BJ (cell line): ENCODE data around the gene CEP85L. TPM values are rescaled to one million over a fixed set of nuclear protein-coding genes. Genes with fewer than 3 reads are reported as not detected.

Source experiments
- CTCF ChIA-PET: fragments of 350-600 bp; formaldehyde crosslinking; extraction: SDS; loops from one replicate; lab custom pipeline; 2021; ENCODE audit warnings: antibody characterized with exemption, inconsistent platforms; lab: Yijun Ruan, JAX
- POLR2A ChIA-PET: fragments of 300-600 bp; sonication (Branson Sonifier 250); formaldehyde crosslinking; extraction: SDS; loops from one replicate; lab custom pipeline; 2021; ENCODE audit warnings: antibody characterized with exemption; lab: Charles Lee
- DNase-seq: peaks from one replicate; pipeline ENCODE4 v3.0.0-alpha.2; 2011; ENCODE audit warnings: low read depth
- H3K27me3 ChIP-seq: 2 replicates; pipeline ENCODE4 v1.6.0; 2011; ENCODE audit warnings: low read length; ENCODE audit not compliant: control insufficient read depth, insufficient read depth
- H3K36me3 ChIP-seq: 2 replicates; pipeline ENCODE4 v1.5.1; 2011; ENCODE audit warnings: low read length; ENCODE audit not compliant: control insufficient read depth, insufficient read depth
- H3K4me3 ChIP-seq: 2 replicates; pipeline ENCODE4 v1.5.1; 2011; ENCODE audit warnings: low read depth, mild to moderate bottlenecking, control low read depth, low read length
- CTCF ChIP-seq: IDR thresholded peaks from 2 replicates; pipeline ENCODE4 v1.5.1; 2011; ENCODE audit warnings: low read depth, mild to moderate bottlenecking, control low read depth, inconsistent platforms, low read length, moderate library complexity; ENCODE audit not compliant: insufficient read depth
- polyA plus RNA-seq: library from polyadenylated mRNA; depleted of rRNA; stranded (reverse); fragments of >200 nt; gene quantifications from 2 replicates; pipeline ENCODE4 v1.2.3, GENCODE V29; 2011

Gene CEP85L
- polyA plus RNA-seq, 1 experiment: 2.6 TPM

DNA sequence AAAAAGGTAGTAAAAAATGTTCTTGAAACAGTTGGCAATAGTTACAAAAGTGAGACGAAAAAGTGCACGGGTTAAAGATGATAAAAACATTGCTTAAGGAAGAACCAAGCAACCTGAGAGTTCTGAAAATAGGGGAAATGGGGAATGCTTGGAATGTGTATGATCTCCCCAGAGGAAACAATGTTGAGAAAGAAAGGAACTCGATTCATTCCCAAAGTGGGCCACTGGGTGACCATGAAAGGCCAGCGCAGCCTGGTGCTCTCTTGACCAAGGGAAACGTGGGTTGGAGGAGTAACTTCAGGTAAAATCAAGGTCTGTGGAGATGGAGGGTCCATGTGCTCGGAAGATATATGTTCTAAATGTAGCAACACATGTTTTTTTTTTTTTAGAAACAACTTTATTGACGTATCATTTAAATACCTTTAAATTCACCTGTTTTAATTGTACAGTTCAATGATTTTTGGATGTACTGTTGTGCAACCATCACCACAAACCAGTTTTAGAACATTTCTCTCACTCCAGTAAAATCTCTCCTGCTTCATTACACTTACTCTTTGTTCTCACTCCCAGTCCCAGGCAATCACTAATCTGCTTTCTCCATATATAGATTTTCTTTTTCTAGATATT is 34.5 kb upstream of the CEP85L start:
- Histone ChIP-seq H3K4me3 (no peak overlapping the region), H3K27me3 (no peaks in the 10 kb centered on the region), H3K36me3 (no peaks in the 10 kb centered on the region)
- ChIA-PET POLR2A (no interaction called here), CTCF (no interaction called here)
- no peak for TF ChIP-seq CTCF
- no peak for DNase-seq

DNA sequence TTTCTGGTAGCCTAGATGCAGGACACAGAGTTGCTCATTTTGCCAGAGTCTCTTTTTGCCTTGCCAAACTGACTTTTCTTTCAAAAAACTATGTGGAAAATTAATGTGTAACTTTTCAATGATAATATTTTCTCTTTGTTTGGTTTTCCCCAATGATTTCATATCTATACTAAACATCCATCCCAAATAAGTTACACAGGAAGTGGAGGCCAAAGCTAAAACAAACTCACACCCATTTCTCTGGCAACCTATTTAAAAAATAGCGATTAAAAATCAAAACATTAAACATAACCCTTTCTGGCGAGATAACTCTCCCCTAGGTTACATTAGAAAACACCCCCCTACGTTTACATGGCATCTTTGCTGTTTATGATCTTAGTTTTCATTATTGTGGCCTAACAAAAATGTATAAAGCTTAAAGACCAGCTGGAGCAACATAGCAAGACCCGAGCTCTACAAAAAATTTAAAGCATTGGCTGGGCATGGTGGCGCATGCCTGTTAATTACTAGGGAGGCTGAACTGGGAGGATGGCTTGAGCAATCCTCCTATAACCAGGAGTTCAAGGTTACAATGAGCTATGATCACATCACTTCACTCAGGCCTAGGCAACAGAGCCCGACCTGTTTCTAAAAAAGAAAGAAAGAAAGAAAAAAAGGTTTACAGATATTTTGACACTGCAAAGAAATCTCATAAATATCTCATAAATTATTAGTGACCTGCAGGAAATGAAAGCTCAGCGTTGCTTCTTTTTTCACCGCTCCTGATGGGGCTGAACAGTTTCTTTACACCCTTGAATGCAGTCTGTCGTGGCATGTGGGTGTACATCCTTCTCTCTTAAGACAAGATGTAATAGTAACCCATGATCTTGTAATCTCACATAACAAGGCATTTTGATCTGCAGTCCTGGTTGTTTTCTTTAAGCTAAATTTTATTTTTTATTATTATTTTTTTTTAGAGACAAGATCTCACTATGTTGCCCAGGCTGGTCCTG is 32.8 kb upstream of the CEP85L start:
- Histone ChIP-seq H3K4me3 (no peak overlapping the region), H3K36me3 (no peaks in the 10 kb centered on the region), H3K27me3 (no peaks in the 10 kb centered on the region)
- ChIA-PET POLR2A (no interaction called here), CTCF (interaction anchor here (0.6 to 1.3 kb wide), 5 partner anchors 10 to 62 kb away, joined by 3 to 4 read pairs (median 3); no protein-coding TSS in a partner anchor)
- no peak for DNase-seq
- no peak for TF ChIP-seq CTCF

- ChIA-PET CTCF (interaction anchor here (1.1 kb wide), 1 partner anchor 11 kb away, joined by 3 read pairs; no protein-coding TSS in a partner anchor), POLR2A (no interaction called here)
- no peak for TF ChIP-seq CTCF
- no peak for DNase-seq
- Histone ChIP-seq H3K4me3 (no peak overlapping the region), H3K27me3 (no peaks in the 10 kb centered on the region), H3K36me3 (no peaks in the 10 kb centered on the region)
Observed at GRCh38 chr6:118680452-118681095, 29.2 kb upstream of the CEP85L start.

DNA sequence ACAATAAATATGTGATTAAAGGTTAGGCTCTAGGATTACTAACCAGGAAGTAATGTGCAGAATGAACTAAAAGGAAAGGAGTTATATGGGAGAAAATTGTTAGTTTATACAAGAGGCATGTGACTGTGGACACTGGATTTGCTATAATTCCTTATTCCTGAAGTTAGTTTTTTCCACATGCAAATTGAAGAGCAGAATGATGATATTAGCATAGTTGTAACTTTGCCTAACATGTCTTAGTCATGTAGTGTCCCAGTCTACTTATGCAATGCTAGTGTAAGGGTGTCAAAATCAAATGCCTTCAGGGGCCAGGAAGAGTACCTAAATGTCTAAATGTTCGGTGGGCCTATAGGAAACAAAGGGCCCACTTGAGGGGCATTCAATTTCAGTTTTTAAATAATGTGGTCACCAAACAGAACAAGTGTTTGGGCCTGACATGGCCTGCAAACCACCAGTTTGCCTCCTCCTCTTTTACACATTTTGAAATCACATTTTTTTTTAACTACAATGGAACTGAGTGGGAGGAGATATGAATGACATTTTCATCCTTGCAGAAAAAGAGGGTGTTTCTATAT is 28.0 kb upstream of the CEP85L start:
- no peak for TF ChIP-seq CTCF
- CTCF ChIA-PET: no interaction called here
- peak; percentile 19 for DNase-seq
- POLR2A ChIA-PET: no interaction called here
- no peaks in the 10 kb centered on the region for H3K36me3 ChIP-seq
- H3K27me3 ChIP-seq: no peaks in the 10 kb centered on the region
- no peak overlapping the region for H3K4me3 ChIP-seq
